Suprapubic skin (tissue), 3 donors: ENCODE measurements around the gene WDR74.

Experiments used
- CTCF ChIP-seq, 2 donors: fragments of 200-600 bp in 1 of 2; fragments of 450-650 bp in 1 of 2; sonication (generic) in 1 of 2; IDR thresholded peaks; one replicate each; pipeline ENCODE4 v1.5.1; 2016 to 2019; ENCODE audit warnings: antibody characterized with exemption in 2 of 2, mild to moderate bottlenecking in 1 of 2, moderate library complexity in 1 of 2
- POLR2A ChIP-seq, 2 donors: fragments of 450-650 bp; IDR thresholded peaks; one replicate each; pipeline ENCODE4 v1.6.1; 2017; ENCODE audit warnings: antibody characterized with exemption in 2 of 2, mild to moderate bottlenecking in 2 of 2, moderate library complexity in 2 of 2

DNA sequence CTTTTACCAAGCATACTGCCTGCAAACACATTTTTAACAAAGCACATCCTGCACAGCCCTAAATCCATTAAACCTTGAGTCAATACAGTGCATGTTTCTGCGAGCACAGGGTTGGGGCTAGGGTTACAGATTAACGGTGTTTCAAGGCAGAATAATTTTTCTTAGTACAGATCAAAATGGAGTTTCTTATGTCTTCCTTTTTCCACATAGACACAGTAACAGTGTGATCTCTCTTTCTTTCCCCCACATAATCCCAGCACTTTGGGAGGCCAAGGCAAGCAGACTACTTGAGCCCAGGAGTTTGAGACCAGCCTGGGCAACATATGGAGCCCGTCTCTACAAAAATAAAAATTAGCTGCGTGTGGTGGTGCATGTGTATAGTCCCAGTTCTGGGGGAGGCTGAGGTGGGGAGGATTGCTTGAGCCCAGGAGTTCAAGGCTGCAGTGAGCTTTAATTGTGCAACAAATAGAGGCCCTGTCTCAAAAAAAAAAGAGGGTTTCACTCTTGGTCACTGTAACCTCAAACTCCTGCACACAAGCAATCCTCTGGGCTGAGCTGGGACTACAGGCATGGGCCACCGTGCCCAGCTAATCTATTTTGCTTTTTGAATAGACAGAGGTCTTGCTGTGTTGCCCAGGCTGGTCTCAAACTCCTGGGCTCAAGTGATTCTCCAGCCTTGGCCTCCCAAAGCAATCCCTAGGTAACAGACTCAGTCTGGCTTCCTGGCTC, 21.6 kb upstream of the WDR74 start:
- TF ChIP-seq CTCF (IDR thresholded peaks at IDR 0.05): no peak
- no peak for TF ChIP-seq POLR2A (IDR thresholded peaks at IDR 0.05)
